HG02970 (cell line): Measurements from ENCODE around the gene SORCS3.
"Not testable (repeated sequence)": the region's sequence is repeated elsewhere in the genome, so short reads cannot be mapped to it uniquely, and the experiment has no call there.

Experiments
- ATAC-seq: cut with Tn5 transposase; IDR thresholded peaks from one replicate; pipeline ENCODE4 v1.9.1; 2021; ENCODE audit warnings: mild to moderate bottlenecking, moderate library complexity, moderate number of reproducible peaks; ENCODE audit not compliant: unreplicated experiment, low FRiP score

The SORCS3 gene

GRCh38 chr10:104688251-104689042 is 47.4 kb downstream of the SORCS3 start:
- no peak for ATAC-seq

- no peak for ATAC-seq
Measured at GRCh38 chr10:104689105-104689504, 48.0 kb downstream of the SORCS3 start.

GRCh38 chr10:104689547-104689946 is 48.5 kb downstream of the SORCS3 start:
- ATAC-seq = no peak

- ATAC-seq = no peak
Measured at GRCh38 chr10:104690101-104690500, 49.0 kb downstream of the SORCS3 start.

- ATAC-seq = no peak
Measured at GRCh38 chr10:104690959-104691358, 49.9 kb downstream of the SORCS3 start.

GRCh38 chr10:104694074-104694473 is 53.0 kb downstream of the SORCS3 start:
- no peak for ATAC-seq

GRCh38 chr10:104703262-104703661 is 62.2 kb downstream of the SORCS3 start:
- not testable (repeated sequence) for ATAC-seq

- ATAC-seq = no peak
Measured at GRCh38 chr10:104706886-104707285, 65.8 kb downstream of the SORCS3 start.

GRCh38 chr10:104707602-104708459 is 66.7 kb downstream of the SORCS3 start:
- ATAC-seq = no peak

- no peak for ATAC-seq
Measured at GRCh38 chr10:104711302-104711721, 70.2 kb downstream of the SORCS3 start.

- ATAC-seq = not testable (repeated sequence)
Measured at GRCh38 chr10:104730593-104730992, 89.5 kb downstream of the SORCS3 start.

GRCh38 chr10:104731192-104731591 is 90.1 kb downstream of the SORCS3 start:
- ATAC-seq = no peak

- ATAC-seq = no peak
Measured at GRCh38 chr10:104732222-104732621, 91.1 kb downstream of the SORCS3 start.

GRCh38 chr10:104734433-104734832 is 93.3 kb downstream of the SORCS3 start:
- no peak for ATAC-seq

- ATAC-seq = no peak
Measured at GRCh38 chr10:104735036-104735756, 94.1 kb downstream of the SORCS3 start.

- no peak for ATAC-seq
Measured at GRCh38 chr10:104735757-104736391, 94.8 kb downstream of the SORCS3 start.

GRCh38 chr10:104741127-104741526 is 100.0 kb downstream of the SORCS3 start:
- ATAC-seq = no peak

- ATAC-seq = no peak
Measured at GRCh38 chr10:104744052-104744451, 103.0 kb downstream of the SORCS3 start.

GRCh38 chr10:104750291-104750690 is 109.2 kb downstream of the SORCS3 start:
- ATAC-seq = no peak

GRCh38 chr10:104762793-104763192 is 121.7 kb downstream of the SORCS3 start:
- ATAC-seq = no peak
